Gastroesophageal sphincter (tissue), 3 donors: ENCODE results near the gene GOLGA3.

Experiments
- EP300 ChIP-seq: sonication (generic); formaldehyde crosslinking; IDR thresholded peaks from one replicate; pipeline ENCODE4 v1.6.1; 2017; ENCODE audit warnings: antibody characterized with exemption, mild to moderate bottlenecking
- POLR2A ChIP-seq, 2 donors: fragments of 450-650 bp; IDR thresholded peaks; one replicate each; pipeline ENCODE4 v1.6.1; 2017; ENCODE audit warnings: antibody characterized with exemption in 2 of 2, mild to moderate bottlenecking in 2 of 2, moderate library complexity in 1 of 2
- TF ChIP-seq, protein P1 (sequence below), 4 experiments: fragments of 200-600 bp in 2 of 4; fragments of 450-650 bp in 2 of 4; sonication (generic) in 1 of 4; IDR thresholded peaks; one replicate each; pipeline ENCODE4 v1.5.1; 2017 to 2019; ENCODE audit warnings: antibody characterized with exemption in 4 of 4, mild to moderate bottlenecking in 2 of 4, moderate library complexity in 2 of 4

DNA sequence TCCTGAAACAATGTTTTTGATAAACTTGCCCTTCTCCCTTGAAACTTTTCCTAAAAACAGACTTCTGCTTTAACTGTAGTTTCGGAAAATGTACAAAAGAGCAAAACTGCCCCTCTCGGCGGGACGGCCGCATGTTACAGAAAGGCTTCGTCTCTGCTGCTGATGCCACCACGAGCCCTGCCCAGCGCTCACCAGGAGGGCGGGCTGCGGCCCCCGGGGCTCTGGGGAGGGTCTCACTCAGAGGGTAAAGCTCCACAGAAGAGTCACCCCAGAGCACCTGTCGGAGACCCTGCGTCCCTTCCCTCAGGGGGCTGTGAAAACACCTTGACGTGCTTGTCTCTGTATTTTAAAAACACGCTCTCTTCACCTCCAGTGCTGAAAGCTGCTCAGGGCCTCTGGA, 12.5 kb upstream of the GOLGA3 start:
- TF ChIP-seq, protein P1, sequence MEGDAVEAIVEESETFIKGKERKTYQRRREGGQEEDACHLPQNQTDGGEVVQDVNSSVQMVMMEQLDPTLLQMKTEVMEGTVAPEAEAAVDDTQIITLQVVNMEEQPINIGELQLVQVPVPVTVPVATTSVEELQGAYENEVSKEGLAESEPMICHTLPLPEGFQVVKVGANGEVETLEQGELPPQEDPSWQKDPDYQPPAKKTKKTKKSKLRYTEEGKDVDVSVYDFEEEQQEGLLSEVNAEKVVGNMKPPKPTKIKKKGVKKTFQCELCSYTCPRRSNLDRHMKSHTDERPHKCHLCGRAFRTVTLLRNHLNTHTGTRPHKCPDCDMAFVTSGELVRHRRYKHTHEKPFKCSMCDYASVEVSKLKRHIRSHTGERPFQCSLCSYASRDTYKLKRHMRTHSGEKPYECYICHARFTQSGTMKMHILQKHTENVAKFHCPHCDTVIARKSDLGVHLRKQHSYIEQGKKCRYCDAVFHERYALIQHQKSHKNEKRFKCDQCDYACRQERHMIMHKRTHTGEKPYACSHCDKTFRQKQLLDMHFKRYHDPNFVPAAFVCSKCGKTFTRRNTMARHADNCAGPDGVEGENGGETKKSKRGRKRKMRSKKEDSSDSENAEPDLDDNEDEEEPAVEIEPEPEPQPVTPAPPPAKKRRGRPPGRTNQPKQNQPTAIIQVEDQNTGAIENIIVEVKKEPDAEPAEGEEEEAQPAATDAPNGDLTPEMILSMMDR (IDR thresholded peaks at IDR 0.05) = no peak
- TF ChIP-seq EP300 (no peak), POLR2A (IDR thresholded peaks at IDR 0.05) (no peak)
